H9 (cell line): ENCODE results near the gene LRRC14B. TPM values are rescaled to one million over a fixed set of nuclear protein-coding genes. Genes with fewer than 3 reads are reported as not detected.

Experiments
- DNase-seq: peaks from one replicate; pipeline ENCODE4 v3.0.0-alpha.2; 2017
- H2AFZ ChIP-seq: one replicate; pipeline ENCODE4 v1.6.1; 2013; ENCODE audit warnings: mild to moderate bottlenecking, low read length, control low read depth, moderate library complexity
- H2AK5ac ChIP-seq: 2 replicates; pipeline ENCODE4 v1.6.1; 2013; ENCODE audit warnings: low read length, control low read depth, mixed read lengths; ENCODE audit not compliant: insufficient read length
- H2BK120ac ChIP-seq: one replicate; pipeline ENCODE4 v1.6.1; 2013; ENCODE audit warnings: low read depth, mild to moderate bottlenecking, low read length, control low read depth, inconsistent platforms; ENCODE audit not compliant: poor library complexity, severe bottlenecking
- H2BK12ac ChIP-seq: 2 replicates; pipeline ENCODE4 v1.6.1; 2013; ENCODE audit warnings: low read length, control low read depth, mixed read lengths, low read depth; ENCODE audit not compliant: insufficient read length
- H2BK15ac ChIP-seq: 2 replicates; pipeline ENCODE4 v1.6.1; 2013; ENCODE audit warnings: low read depth, low read length, control low read depth
- H2BK20ac ChIP-seq: one replicate; pipeline ENCODE4 v1.6.1; 2013; ENCODE audit warnings: low read depth, mild to moderate bottlenecking, low read length, control low read depth, inconsistent platforms; ENCODE audit not compliant: poor library complexity, severe bottlenecking
- H2BK5ac ChIP-seq: 2 replicates; pipeline ENCODE4 v1.6.1; 2013; ENCODE audit warnings: low read length, control low read depth, mixed read lengths; ENCODE audit not compliant: insufficient read length
- H3K14ac ChIP-seq: 2 replicates; pipeline ENCODE4 v1.6.1; 2013; ENCODE audit warnings: low read length, control low read depth; ENCODE audit not compliant: insufficient read depth
- H3K18ac ChIP-seq: 2 replicates; pipeline ENCODE4 v1.6.1; 2013; ENCODE audit warnings: low read depth, mild to moderate bottlenecking, mixed read lengths, low read length, control low read depth; ENCODE audit not compliant: insufficient read length
- H3K23ac ChIP-seq: 2 replicates; pipeline ENCODE4 v1.6.1; 2013; ENCODE audit warnings: low read length, control low read depth, mixed read lengths, low read depth; ENCODE audit not compliant: insufficient read length
- H3K23me2 ChIP-seq: 2 replicates; pipeline ENCODE4 v1.6.1; 2013; ENCODE audit warnings: low read depth, mild to moderate bottlenecking, mixed read lengths, low read length, control low read depth; ENCODE audit not compliant: insufficient read length, poor library complexity, severe bottlenecking
- H3K27ac ChIP-seq: 2 replicates; pipeline ENCODE4 v1.5.1; 2013; ENCODE audit warnings: low read length, control low read depth, mixed read lengths, low read depth; ENCODE audit not compliant: insufficient read length
- H3K27me3 ChIP-seq: 2 replicates; pipeline ENCODE4 v1.6.1; 2013; ENCODE audit warnings: low read length, control low read depth, inconsistent platforms; ENCODE audit not compliant: insufficient read depth
- H3K4ac ChIP-seq: 2 replicates; pipeline ENCODE4 v1.6.1; 2013; ENCODE audit warnings: low read depth, mild to moderate bottlenecking, control low read depth, inconsistent platforms, low read length, moderate library complexity
- H3K4me1 ChIP-seq: 2 replicates; pipeline ENCODE4 v1.6.1; 2013; ENCODE audit warnings: low read length, control low read depth, inconsistent platforms; ENCODE audit not compliant: insufficient read depth
- H3K4me2 ChIP-seq: 2 replicates; pipeline ENCODE4 v1.6.1; 2013; ENCODE audit warnings: low read length, control low read depth, mixed read lengths; ENCODE audit not compliant: insufficient read length, insufficient read depth
- H3K56ac ChIP-seq: 2 replicates; pipeline ENCODE4 v1.6.1; 2013; ENCODE audit warnings: low read depth, mild to moderate bottlenecking, mixed read lengths, low read length, control low read depth; ENCODE audit not compliant: insufficient read length
- H3K79me1 ChIP-seq: 2 replicates; pipeline ENCODE4 v1.6.1; 2013; ENCODE audit warnings: low read depth, mild to moderate bottlenecking, moderate library complexity, low read length, control low read depth, inconsistent platforms; ENCODE audit not compliant: insufficient read depth, poor library complexity, severe bottlenecking
- H3K79me2 ChIP-seq: 2 replicates; pipeline ENCODE4 v1.6.1; 2013; ENCODE audit warnings: low read length, control low read depth, inconsistent platforms; ENCODE audit not compliant: insufficient read depth
- H3K9ac ChIP-seq: 2 replicates; pipeline ENCODE4 v1.6.1; 2013; ENCODE audit warnings: low read length, control low read depth, mixed read lengths; ENCODE audit not compliant: insufficient read length; ENCODE audit errors: extremely low read depth
- H3K9me3 ChIP-seq: one replicate; pipeline ENCODE4 v1.6.1; 2013; ENCODE audit warnings: low read depth, low read length, inconsistent platforms; ENCODE audit not compliant: control insufficient read depth
- H3T11ph ChIP-seq: one replicate; pipeline ENCODE4 v1.6.1; 2013; ENCODE audit warnings: mild to moderate bottlenecking, low read length, control low read depth, inconsistent platforms
- H4K20me1 ChIP-seq: one replicate; pipeline ENCODE4 v1.6.1; 2013; ENCODE audit not compliant: control insufficient read depth, insufficient read length, insufficient read depth
- H4K5ac ChIP-seq: 2 replicates; pipeline ENCODE4 v1.6.1; 2013; ENCODE audit warnings: low read depth, mild to moderate bottlenecking, mixed read lengths, low read length, control low read depth; ENCODE audit not compliant: insufficient read length
- H4K8ac ChIP-seq: replicated peaks from 2 replicates; pipeline ENCODE4 v1.6.1; 2013; ENCODE audit warnings: low read length, control low read depth, mixed read lengths, low read depth; ENCODE audit not compliant: insufficient read length
- H4K91ac ChIP-seq: 2 replicates; pipeline ENCODE4 v1.6.1; 2013; ENCODE audit warnings: low read depth, mild to moderate bottlenecking, moderate library complexity, mixed read lengths, low read length, control low read depth; ENCODE audit not compliant: insufficient read length
- H3K27ac Mint-ChIP-seq, 3 experiments: 2 replicates in 2 of 3; 3 replicates in 1 of 3; pipeline ENCODE4 v1.8.0; 2020 to 2021; ENCODE audit warnings: mixed read lengths in 3 of 3, mild to moderate bottlenecking in 1 of 3, moderate library complexity in 1 of 3
- H3K27me3 Mint-ChIP-seq: 2 replicates; pipeline ENCODE4 v1.8.0; 2021; ENCODE audit warnings: low read depth, mild to moderate bottlenecking, moderate library complexity, mixed read lengths
- H3K36me3 Mint-ChIP-seq, 3 experiments: 2 replicates in 2 of 3; 3 replicates in 1 of 3; pipeline ENCODE4 v1.8.0; 2020 to 2021; ENCODE audit warnings: low read depth in 3 of 3, mixed read lengths in 3 of 3; ENCODE audit not compliant: insufficient read depth in 1 of 3
- H3K4me1 Mint-ChIP-seq, 2 experiments: 2 replicates each; pipeline ENCODE4 v1.8.0; 2020; ENCODE audit warnings: mixed read lengths in 2 of 2
- H3K4me3 Mint-ChIP-seq, 2 experiments: 2 replicates in 1 of 2; 3 replicates in 1 of 2; pipeline ENCODE4 v1.8.0; 2020 to 2021; ENCODE audit warnings: mild to moderate bottlenecking in 2 of 2, mixed read lengths in 2 of 2, moderate library complexity in 1 of 2
- H3K9me3 Mint-ChIP-seq, 2 experiments: 2 replicates in 1 of 2; 3 replicates in 1 of 2; pipeline ENCODE4 v1.8.0; 2020; ENCODE audit warnings: mild to moderate bottlenecking in 2 of 2, mixed read lengths in 2 of 2, moderate library complexity in 1 of 2
- CTCF ChIP-seq: fragments of 200-600 bp; sonication (generic); conservative IDR thresholded peaks from 3 replicates; pipeline ENCODE4 v1.8.0; 2021; ENCODE audit warnings: antibody characterized with exemption, mild to moderate bottlenecking
- WGBS: extraction: QIAGEN DNeasy Blood & Tissue Kit; methylation state at CpG from one replicate; pipeline ENCODE4 v1.1.7; 2013; ENCODE audit warnings: missing lambda C conversion rate, low lambda C conversion rate, mixed read lengths; ENCODE audit not compliant: insufficient read length; ENCODE audit errors: extremely low coverage; 5-methylcytosine and 5-hydroxymethylcytosine counted together
- total RNA-seq: library from RNA; stranded (reverse); gene quantifications from 2 replicates; pipeline ENCODE4 v1.2.1, GENCODE V29; 2021

The LRRC14B gene
- total RNA-seq, 1 experiment from 2014 or later = not detected

DNA sequence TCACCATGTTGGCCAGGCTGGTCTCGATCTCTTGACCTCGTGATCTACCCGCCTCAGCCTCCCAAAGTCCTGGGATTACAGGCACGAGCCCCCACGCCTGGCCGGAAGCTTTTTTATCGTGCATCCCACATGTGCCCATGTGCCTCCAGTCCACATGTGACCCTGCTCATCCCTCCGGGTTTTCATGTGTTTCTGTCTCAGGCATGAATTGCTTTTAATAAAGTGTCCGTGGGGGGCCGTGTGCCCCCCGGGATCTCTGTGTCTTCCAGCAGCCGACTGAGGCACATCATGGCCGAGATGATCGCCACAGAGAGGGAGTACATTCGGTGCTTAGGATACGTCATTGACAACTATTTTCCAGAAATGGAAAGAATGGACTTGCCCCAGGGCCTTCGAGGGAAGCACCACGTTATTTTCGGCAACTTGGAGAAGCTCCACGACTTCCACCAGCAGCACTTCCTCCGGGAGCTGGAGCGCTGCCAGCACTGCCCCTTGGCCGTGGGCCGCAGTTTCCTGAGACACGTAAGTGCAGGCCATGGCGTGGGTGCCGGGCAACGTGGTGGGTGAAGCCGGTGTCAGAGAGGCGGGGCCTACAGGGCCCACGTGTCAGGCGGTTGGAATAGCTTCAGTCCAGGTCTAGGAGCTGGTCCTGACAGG lies 22.1 kb upstream of the LRRC14B start:
- Histone ChIP-seq H3K14ac (no peak overlapping the region), H3K27ac (no peak overlapping the region), H3K27me3 (no peaks in the 10 kb centered on the region), H3K18ac (no peak overlapping the region), H2BK15ac (no peak overlapping the region), H2AFZ (no peak overlapping the region), H3T11ph (no peak overlapping the region), H3K9ac (no peak overlapping the region), H3K56ac (no peak overlapping the region), H3K4ac (no peak overlapping the region), H3K4me2 (no peak overlapping the region), H2AK5ac (no peak overlapping the region), H3K23ac (no peak overlapping the region), H4K20me1 (no peaks in the 10 kb centered on the region), H3K79me1 (no peaks in the 10 kb centered on the region), H4K8ac (no peak overlapping the region), H3K9me3 (no peaks in the 10 kb centered on the region), H2BK20ac (no peak overlapping the region), H3K23me2 (no peaks in the 10 kb centered on the region), H3K4me1 (no peaks in the 10 kb centered on the region), H2BK12ac (no peak overlapping the region), H2BK5ac (no peak overlapping the region), H3K79me2 (no peaks in the 10 kb centered on the region), H4K91ac (no peak overlapping the region), H2BK120ac (no peak overlapping the region), H4K5ac (no peak overlapping the region)
- DNase-seq = no peak
- Mint-ChIP-seq H3K36me3 (peaks cover 12 to 49% (median 47%) of the 10 kb centered on the region in 3 experiments), H3K27me3 (no peaks in the 10 kb centered on the region; the same call in 1 of the 2 replicates), H3K4me3 (no peak overlapping the region), H3K9me3 (peaks cover 11 to 13% of the 10 kb centered on the region in 2 experiments), H3K4me1 (peaks cover 0 to 5% of the 10 kb centered on the region in 2 experiments; a peak in 1 of 4 replicates), H3K27ac (peak overlapping the region in 1 of 3 experiments; percentile 44; a peak in 1 of 7 replicates)
- TF ChIP-seq CTCF = no peak
- WGBS = no CpG with 5 or more reads among the region's 32 CpGs
